ENCODE data around the gene GEN1.
"Not testable (repeated sequence)": the region's sequence is repeated elsewhere in the genome, so short reads cannot be mapped to it uniquely, and the experiment has no call there.

GEN1 gene

GRCh38 chr2:17818235-17818815 lies 64.4 kb downstream of the GEN1 start:
- DNase-seq (ENCODE audit: low read depth): no peak
- no peak for TF ChIP-seq CTCF (conservative IDR thresholded peaks at IDR 0.05; ENCODE audit: control insufficient read depth, insufficient read depth, low read depth, low read length)
- no peak overlapping the region for H3K4me3 ChIP-seq (ENCODE audit: control insufficient read depth, low read depth, low read length)

- H3K4me3 ChIP-seq (ENCODE audit: control insufficient read depth, low read depth, low read length): no peak overlapping the region
- no peak for TF ChIP-seq CTCF (conservative IDR thresholded peaks at IDR 0.05; ENCODE audit: control insufficient read depth, insufficient read depth, low read depth, low read length)
- DNase-seq (ENCODE audit: low read depth): no peak
These were observed 67.1 kb downstream of the GEN1 start for GRCh38 chr2:17821080-17821479.

GRCh38 chr2:17821535-17822444 lies 67.9 kb downstream of the GEN1 start:
- TF ChIP-seq CTCF (conservative IDR thresholded peaks at IDR 0.05; ENCODE audit: control insufficient read depth, insufficient read depth, low read depth, low read length): no peak
- DNase-seq (ENCODE audit: low read depth): no peak
- H3K4me3 ChIP-seq (ENCODE audit: control insufficient read depth, low read depth, low read length): no peak overlapping the region

- no peak overlapping the region for H3K4me3 ChIP-seq (ENCODE audit: control insufficient read depth, low read depth, low read length)
- no peak for DNase-seq (ENCODE audit: low read depth)
- no peak for TF ChIP-seq CTCF (conservative IDR thresholded peaks at IDR 0.05; ENCODE audit: control insufficient read depth, insufficient read depth, low read depth, low read length)
These were observed 68.6 kb downstream of the GEN1 start for GRCh38 chr2:17822445-17823117.

GRCh38 chr2:17823646-17824045 lies 69.7 kb downstream of the GEN1 start:
- DNase-seq (ENCODE audit: low read depth); H3K4me3 ChIP-seq (ENCODE audit: control insufficient read depth, low read depth, low read length): not testable (repeated sequence)

- H3K4me3 ChIP-seq (ENCODE audit: control insufficient read depth, low read depth, low read length): no peak overlapping the region
- TF ChIP-seq CTCF (conservative IDR thresholded peaks at IDR 0.05; ENCODE audit: control insufficient read depth, insufficient read depth, low read depth, low read length): no peak
- DNase-seq (ENCODE audit: low read depth): no peak
These were observed 73.4 kb downstream of the GEN1 start for GRCh38 chr2:17827316-17827715.

GRCh38 chr2:17827785-17828184 lies 73.8 kb downstream of the GEN1 start:
- no peak overlapping the region for H3K4me3 ChIP-seq (ENCODE audit: control insufficient read depth, low read depth, low read length)
- TF ChIP-seq CTCF (conservative IDR thresholded peaks at IDR 0.05; ENCODE audit: control insufficient read depth, insufficient read depth, low read depth, low read length): no peak

More at GRCh38 chr2:17827785-17828184, 73.8 kb downstream of the GEN1 start:
- no peak for DNase-seq (ENCODE audit: low read depth)

Data from fibroblast of mammary gland (primary cell).